ENCODE data around the gene MRPL23. TPM values are rescaled to one million over a fixed set of nuclear protein-coding genes. Genes with fewer than 3 reads are reported as not detected.

Gene MRPL23
- total RNA-seq, 1 donor from 2014 or later = 28.6 TPM

DNA sequence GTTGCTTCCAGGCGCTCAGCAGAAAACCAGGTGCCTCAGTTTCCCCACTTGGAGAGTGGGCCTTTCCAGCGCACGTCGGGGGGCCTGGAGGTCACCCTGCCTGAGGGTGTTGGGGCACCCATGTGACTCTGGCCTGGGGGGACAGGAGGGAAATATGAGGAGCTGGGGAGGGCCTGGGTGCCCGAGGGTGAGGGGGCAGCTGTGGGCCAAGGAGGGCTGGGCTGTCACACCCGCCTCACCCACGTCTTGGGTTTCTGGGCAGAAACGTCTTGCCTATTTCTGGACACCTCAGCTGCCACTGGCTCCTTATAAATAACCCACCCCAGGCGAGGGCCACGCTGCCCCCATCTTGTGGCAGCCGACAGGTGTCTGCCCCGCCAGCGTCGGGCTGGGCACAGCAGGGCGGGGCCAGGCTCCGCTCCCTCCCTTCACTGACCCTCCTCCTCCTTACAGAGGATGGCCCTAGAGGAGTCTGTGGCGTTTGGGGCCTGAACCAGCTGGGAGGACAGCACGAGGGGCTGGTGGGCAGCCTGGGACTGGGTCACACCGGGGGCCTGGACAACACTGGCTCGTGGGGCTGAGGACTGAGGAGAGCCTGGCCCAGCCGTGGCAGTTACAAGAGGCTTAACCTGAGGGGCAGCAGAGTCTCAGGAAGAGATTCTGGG lies 26.1 kb upstream of the MRPL23 start:
- no peak for DNase-seq (ENCODE audit: low spot score)

- no peak for DNase-seq (ENCODE audit: low spot score)
These were observed 25.5 kb upstream of the MRPL23 start for GRCh38 chr11:1921574-1922141.

DNA sequence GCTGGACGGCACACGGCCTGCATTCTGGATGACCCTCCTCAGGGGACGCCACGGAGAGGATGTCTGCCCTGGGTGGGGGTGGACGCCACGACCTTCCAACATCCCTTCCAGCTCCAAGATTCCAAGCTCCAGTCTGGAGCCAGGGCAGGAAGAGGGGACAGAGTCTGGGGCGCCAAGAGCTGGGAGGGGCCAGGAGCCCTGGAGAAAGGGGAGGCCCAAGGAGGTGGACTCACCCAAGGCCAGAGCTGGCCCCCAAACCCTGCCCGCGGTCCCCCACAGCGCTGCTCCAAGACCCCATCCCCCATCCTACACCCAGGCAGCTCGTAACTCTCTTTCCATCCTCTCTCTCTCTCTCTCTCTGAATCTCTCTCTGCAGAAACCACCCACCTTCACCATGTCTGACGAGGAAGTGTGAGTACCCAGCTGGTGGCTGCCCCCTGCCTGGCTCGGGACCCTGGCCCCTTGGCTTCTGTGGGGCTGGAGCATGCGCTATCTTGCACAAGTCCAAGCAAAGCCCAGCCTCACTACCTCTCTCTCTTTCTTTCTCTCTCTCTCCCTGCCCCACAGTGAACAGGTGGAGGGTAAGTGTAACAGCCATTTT lies 24.6 kb upstream of the MRPL23 start:
- no peak for DNase-seq (ENCODE audit: low spot score)

- no peak for DNase-seq (ENCODE audit: low spot score)
These were observed 23.8 kb upstream of the MRPL23 start for GRCh38 chr11:1923201-1923956.

DNA sequence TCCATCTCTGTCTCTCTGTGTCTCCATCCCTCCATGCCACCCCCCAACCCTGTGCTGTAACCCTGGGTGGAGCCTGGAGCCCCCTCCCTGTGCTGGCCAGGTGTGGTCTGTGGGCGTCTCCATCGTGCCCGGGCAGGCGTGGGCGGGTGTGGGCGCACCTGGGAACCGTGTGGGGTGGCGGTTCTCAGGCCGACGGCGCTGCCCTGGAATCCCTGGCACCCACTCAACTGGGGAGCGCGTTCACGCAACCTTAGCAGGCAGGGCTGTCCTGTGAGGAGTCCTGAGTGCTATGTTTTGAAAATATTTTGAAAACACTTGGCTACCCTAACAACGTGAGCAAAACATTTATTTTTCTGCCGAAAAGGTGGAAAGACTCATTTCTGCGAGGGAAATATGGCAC lies 23.0 kb upstream of the MRPL23 start:
- DNase-seq (ENCODE audit: low spot score) = no peak

- DNase-seq (ENCODE audit: low spot score) = no peak
These were observed 22.3 kb upstream of the MRPL23 start for GRCh38 chr11:1924646-1925372.

GRCh38 chr11:1925373-1926155 lies 21.6 kb upstream of the MRPL23 start:
- DNase-seq (ENCODE audit: low spot score) = no peak

DNA sequence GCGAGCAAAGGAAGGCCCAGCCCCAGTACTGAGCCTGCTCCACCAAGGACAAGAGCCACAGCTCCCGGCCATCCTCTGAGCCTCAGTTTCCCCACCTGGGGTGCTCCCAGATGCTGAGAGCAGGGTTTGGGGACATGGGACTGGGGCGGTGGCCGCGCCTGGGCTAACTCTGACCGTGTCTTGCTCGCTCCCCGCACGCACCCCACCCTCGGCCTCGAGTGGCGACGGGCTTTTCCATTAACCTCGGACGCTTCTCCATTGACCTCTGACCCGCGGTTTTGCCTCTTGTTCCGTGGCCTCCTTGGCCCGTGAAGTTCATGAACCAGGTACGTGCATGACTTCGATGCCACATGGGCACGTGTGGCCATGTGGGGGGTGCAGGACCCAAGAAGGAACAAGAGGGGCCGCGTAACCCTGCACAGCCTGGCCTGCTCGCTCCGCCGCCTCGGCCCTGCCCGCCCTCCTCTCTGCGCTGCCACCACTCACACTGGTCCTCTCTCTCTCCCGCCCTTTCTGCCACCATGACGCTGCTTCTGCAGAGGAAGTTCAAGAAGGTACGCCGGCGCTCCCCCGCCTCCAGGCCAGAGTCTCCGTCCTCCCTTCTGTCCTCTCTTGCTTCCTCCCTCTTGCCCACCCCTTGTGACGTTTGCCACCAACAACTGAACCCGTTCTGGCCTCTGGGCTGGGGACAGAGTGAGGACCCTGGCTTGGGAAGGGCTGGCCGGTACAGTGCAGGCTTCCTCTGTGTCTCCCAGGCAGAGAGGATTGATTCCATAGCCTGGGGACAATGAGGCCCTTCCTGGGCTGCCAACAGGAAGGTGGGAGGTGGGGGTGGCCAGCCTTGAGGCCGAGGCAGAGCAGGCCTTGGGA lies 20.7 kb upstream of the MRPL23 start:
- DNase-seq (ENCODE audit: low spot score) = no peak

GRCh38 chr11:1927026-1927847 lies 19.9 kb upstream of the MRPL23 start:
- DNase-seq (ENCODE audit: low spot score) = peak; percentile 97

GRCh38 chr11:1927848-1928469 lies 19.2 kb upstream of the MRPL23 start:
- no peak for DNase-seq (ENCODE audit: low spot score)

DNA sequence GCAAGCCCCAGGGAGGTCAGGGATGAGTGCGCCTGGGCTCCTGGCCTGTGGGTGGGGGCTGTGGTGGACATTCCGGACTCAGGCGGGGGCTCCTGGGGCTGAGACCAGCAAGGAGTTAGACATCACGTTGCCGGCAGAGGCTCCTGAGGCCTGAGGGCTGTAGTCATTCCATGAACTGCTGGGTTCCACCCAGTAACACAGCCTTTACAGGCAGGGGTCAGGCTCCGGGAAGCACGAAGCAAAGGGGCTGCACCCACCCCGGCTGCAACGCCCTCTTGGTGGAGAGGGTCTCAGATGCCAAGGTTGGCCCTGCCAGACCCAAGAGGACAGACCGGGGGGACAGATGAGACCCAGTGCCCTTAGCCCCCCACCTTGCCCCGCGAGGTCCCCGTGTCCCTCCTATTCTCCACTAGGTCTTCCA lies 18.7 kb upstream of the MRPL23 start:
- DNase-seq (ENCODE audit: low spot score) = no peak

DNA sequence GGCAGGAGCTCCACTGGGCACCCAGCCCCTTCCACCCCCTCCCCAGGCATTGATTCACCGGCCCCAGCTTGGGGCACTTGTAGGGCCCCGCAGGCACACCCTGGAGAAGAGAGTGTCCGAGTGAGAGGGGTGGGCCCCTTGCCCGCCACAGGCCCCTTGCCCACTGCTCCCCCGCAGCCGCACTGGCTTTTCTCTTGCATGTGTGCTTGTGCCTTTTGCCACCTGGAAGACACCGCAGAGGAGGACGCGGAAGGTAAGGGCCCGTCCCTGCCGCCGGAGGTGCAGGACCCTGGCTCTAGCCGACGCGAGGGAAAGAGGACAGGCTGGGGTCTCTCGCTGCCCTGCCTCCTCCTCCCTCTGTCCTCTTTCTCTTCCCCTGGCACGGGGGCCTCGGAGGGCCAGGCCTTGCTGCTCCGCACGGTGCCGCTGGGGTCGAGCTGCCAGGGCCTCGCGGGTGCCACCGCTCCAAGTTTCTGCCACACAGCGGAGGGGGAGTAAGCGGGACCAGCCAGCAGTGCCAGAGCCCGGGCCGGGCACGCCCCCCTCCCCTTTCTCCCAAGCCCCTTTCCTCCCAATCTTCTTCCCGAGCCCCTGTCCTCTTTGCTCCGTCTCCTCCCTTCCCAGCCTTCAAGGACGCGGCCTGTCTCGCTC lies 18.1 kb upstream of the MRPL23 start:
- DNase-seq (ENCODE audit: low spot score) = no peak

- DNase-seq (ENCODE audit: low spot score) = no peak
These were observed 17.3 kb upstream of the MRPL23 start for GRCh38 chr11:1929621-1930461.

DNA sequence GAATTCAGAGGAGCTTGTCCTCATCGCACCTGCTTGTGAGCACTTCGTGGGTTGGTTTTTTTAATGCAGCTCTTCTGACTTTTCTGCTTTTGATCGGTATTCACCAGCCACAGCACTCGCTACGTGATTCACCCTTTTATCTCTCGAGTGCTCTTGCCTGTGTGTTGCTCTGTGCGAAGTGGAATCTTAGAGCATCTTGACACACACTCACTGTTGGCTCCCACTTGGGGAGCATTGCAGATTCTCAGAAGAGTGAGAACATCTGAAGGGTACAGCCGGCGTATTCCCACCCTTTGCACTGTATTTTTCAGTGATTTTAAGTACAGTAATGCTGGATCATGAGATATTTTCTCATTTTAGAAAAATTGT lies 16.7 kb upstream of the MRPL23 start:
- DNase-seq (ENCODE audit: low spot score) = peak; percentile 90

DNA sequence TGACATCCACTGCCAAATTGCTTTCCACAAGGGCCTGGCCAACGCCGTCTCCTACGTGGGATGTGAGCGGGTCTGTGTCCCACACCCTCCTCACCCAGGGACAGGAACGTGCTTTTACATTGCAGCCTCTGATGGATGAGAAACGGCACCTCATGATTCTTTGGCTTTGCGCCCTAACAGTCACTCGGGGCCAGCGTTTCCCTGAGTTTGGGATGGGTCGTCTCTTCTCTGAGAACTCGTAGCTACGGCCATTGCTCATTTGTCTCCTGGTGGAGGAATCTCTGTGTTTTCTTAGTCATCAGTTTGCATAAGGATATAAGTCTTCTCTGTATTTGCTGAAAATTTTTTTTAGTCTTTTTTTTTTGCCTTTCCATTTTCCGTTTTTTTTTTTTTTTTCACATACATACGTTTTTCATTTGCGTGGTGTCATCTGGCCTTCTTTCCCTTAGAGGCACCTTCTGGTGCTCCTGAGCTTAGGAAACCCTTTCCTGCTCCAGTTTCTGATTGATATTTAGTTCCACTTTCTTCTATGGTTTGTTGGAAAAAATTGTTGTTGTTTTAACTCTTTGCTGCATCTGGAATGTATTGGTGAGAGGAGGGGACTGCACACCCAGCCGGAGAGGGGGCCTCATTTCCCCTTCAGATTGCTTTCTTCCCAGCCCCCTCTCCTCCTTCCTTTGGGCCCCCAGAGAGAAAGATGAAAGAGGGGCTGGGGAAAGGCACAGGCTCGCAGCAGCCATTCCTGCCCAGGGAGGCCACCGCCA lies 15.6 kb upstream of the MRPL23 start:
- DNase-seq (ENCODE audit: low spot score) = peak; percentile 82

DNA sequence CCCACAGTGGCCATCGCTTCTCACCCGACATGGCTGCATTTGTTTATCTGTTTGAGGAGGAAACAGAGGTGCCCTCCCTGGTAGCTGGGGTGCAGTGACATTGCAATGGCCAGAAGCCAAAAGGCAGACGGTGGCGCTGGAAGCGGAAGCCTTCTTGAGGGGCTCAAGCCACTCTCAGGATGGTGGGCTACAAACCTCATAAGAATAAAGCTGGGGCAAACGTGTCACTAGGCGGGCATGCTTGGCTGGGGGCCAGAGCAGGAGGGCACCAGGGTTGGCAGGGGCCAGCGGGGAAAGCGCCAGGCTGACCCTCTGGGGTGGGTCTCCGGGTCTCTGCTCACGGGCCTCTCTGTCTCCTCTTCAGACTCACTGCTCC lies 15.0 kb upstream of the MRPL23 start:
- DNase-seq (ENCODE audit: low spot score) = no peak

GRCh38 chr11:1932681-1933080 lies 14.5 kb upstream of the MRPL23 start:
- no peak for DNase-seq (ENCODE audit: low spot score)

Data from umbilical cord (tissue), 2 donors.